Stimulated activated CD8-positive, alpha-beta memory T cell treated with anti-CD3 and anti-CD28 coated beads, Interleukin-15, amount 100 ng/mL, for 4 hours (primary cell): ENCODE measurements around the gene IGDCC3.
"Not testable (repeated sequence)": the region's sequence is repeated elsewhere in the genome, so short reads cannot be mapped to it uniquely, and the experiment has no call there.

ENCODE experiments used
- DNase-seq, 2 donors: peaks; one replicate each; pipeline ENCODE4 v3.0.0-alpha.2; 2020; ENCODE audit warnings: low read depth in 2 of 2

Gene IGDCC3

GRCh38 chr15:65371976-65372786, 5.6 kb downstream of the IGDCC3 start:
- DNase-seq, result no peak

GRCh38 chr15:65370885-65371284, 6.9 kb downstream of the IGDCC3 start:
- DNase-seq, result no peak

GRCh38 chr15:65369651-65370050, 8.2 kb downstream of the IGDCC3 start:
- DNase-seq, result no peak

- no peak for DNase-seq
These were observed 8.6 kb downstream of the IGDCC3 start for GRCh38 chr15:65369212-65369547.

- no peak for DNase-seq
These were observed 9.2 kb downstream of the IGDCC3 start for GRCh38 chr15:65368302-65369211.

- DNase-seq, result no peak
These were observed 11.5 kb downstream of the IGDCC3 start for GRCh38 chr15:65366122-65366892.

- no peak for DNase-seq
These were observed 12.6 kb downstream of the IGDCC3 start for GRCh38 chr15:65365229-65365628.

- no peak for DNase-seq
These were observed 14.0 kb downstream of the IGDCC3 start for GRCh38 chr15:65363766-65364165.

- DNase-seq, result no peak
These were observed 14.5 kb downstream of the IGDCC3 start for GRCh38 chr15:65363306-65363705.

- no peak for DNase-seq
These were observed 15.3 kb downstream of the IGDCC3 start for GRCh38 chr15:65362491-65362890.

- no peak for DNase-seq
These were observed 15.9 kb downstream of the IGDCC3 start for GRCh38 chr15:65361708-65362459.

GRCh38 chr15:65360506-65360905, 17.3 kb downstream of the IGDCC3 start:
- no peak for DNase-seq

- DNase-seq, result no peak
These were observed 21.8 kb downstream of the IGDCC3 start for GRCh38 chr15:65355988-65356353.

- DNase-seq, result no peak
These were observed 22.4 kb downstream of the IGDCC3 start for GRCh38 chr15:65355173-65355987.

- no peak for DNase-seq
These were observed 23.0 kb downstream of the IGDCC3 start for GRCh38 chr15:65354835-65355172.

- not testable (repeated sequence) for DNase-seq
These were observed 25.8 kb downstream of the IGDCC3 start for GRCh38 chr15:65351972-65352371.

GRCh38 chr15:65349338-65349737, 28.5 kb downstream of the IGDCC3 start:
- DNase-seq, result no peak

GRCh38 chr15:65347756-65348155, 30.0 kb downstream of the IGDCC3 start:
- not testable (repeated sequence) for DNase-seq

- no peak for DNase-seq
These were observed 30.8 kb downstream of the IGDCC3 start for GRCh38 chr15:65346856-65347598.

GRCh38 chr15:65344914-65345275, 32.9 kb downstream of the IGDCC3 start:
- DNase-seq, result no peak
